Measurements from ENCODE around the gene POLQ.
"Not testable (repeated sequence)": the region's sequence is repeated elsewhere in the genome, so short reads cannot be mapped to it uniquely, and the experiment has no call there.

POLQ gene

GRCh38 chr3:121490161-121490560 is 55.6 kb downstream of the POLQ start:
- no peak for FAIRE-seq
- no peak for DNase-seq (ENCODE audit: insufficient read length, low spot score)
- TF ChIP-seq POLR2AphosphoS5 (IDR thresholded peaks at IDR 0.05; ENCODE audit: low read depth, low read length) (no peak), POU2F2 (IDR thresholded peaks at IDR 0.05; ENCODE audit: low read depth, low read length) (no peak), TAF1 (IDR thresholded peaks at IDR 0.05; ENCODE audit: low read depth, low read length) (no peak), PAX5 (IDR thresholded peaks at IDR 0.05; ENCODE audit: insufficient read depth, low read length, severe bottlenecking) (no peak), SPI1 (IDR thresholded peaks at IDR 0.05; ENCODE audit: low read depth, low read length) (no peak), POLR2A (IDR thresholded peaks at IDR 0.05; ENCODE audit: low read depth, low read length) (no peak)

- no peak for FAIRE-seq
- DNase-seq (ENCODE audit: insufficient read length, low spot score), result no peak
- TF ChIP-seq PAX5 (IDR thresholded peaks at IDR 0.05; ENCODE audit: insufficient read depth, low read length, severe bottlenecking) (no peak), POU2F2 (IDR thresholded peaks at IDR 0.05; ENCODE audit: low read depth, low read length) (no peak), SPI1 (IDR thresholded peaks at IDR 0.05; ENCODE audit: low read depth, low read length) (no peak), POLR2A (IDR thresholded peaks at IDR 0.05; ENCODE audit: low read depth, low read length) (no peak), POLR2AphosphoS5 (IDR thresholded peaks at IDR 0.05; ENCODE audit: low read depth, low read length) (no peak), TAF1 (IDR thresholded peaks at IDR 0.05; ENCODE audit: low read depth, low read length) (no peak)
These were observed 57.2 kb downstream of the POLQ start for GRCh38 chr3:121488628-121489027.

GRCh38 chr3:121483290-121483689 is 62.5 kb downstream of the POLQ start:
- FAIRE-seq, result no peak
- no peak for DNase-seq (ENCODE audit: insufficient read length, low spot score)
- TF ChIP-seq TAF1 (IDR thresholded peaks at IDR 0.05; ENCODE audit: low read depth, low read length) (no peak), POLR2AphosphoS5 (IDR thresholded peaks at IDR 0.05; ENCODE audit: low read depth, low read length) (no peak), POU2F2 (IDR thresholded peaks at IDR 0.05; ENCODE audit: low read depth, low read length) (no peak), POLR2A (IDR thresholded peaks at IDR 0.05; ENCODE audit: low read depth, low read length) (no peak), PAX5 (IDR thresholded peaks at IDR 0.05; ENCODE audit: insufficient read depth, low read length, severe bottlenecking) (no peak), SPI1 (IDR thresholded peaks at IDR 0.05; ENCODE audit: low read depth, low read length) (no peak)

GRCh38 chr3:121482660-121483059 is 63.1 kb downstream of the POLQ start:
- FAIRE-seq (no peak), DNase-seq (ENCODE audit: insufficient read length, low spot score) (no peak)
- TF ChIP-seq POLR2A (IDR thresholded peaks at IDR 0.05; ENCODE audit: low read depth, low read length) (no peak), TAF1 (IDR thresholded peaks at IDR 0.05; ENCODE audit: low read depth, low read length) (no peak), SPI1 (IDR thresholded peaks at IDR 0.05; ENCODE audit: low read depth, low read length) (no peak), POLR2AphosphoS5 (IDR thresholded peaks at IDR 0.05; ENCODE audit: low read depth, low read length) (no peak), POU2F2 (IDR thresholded peaks at IDR 0.05; ENCODE audit: low read depth, low read length) (no peak), PAX5 (IDR thresholded peaks at IDR 0.05; ENCODE audit: insufficient read depth, low read length, severe bottlenecking) (no peak)

- FAIRE-seq (no peak), DNase-seq (ENCODE audit: insufficient read length, low spot score) (no peak)
- TF ChIP-seq POLR2A (IDR thresholded peaks at IDR 0.05; ENCODE audit: low read depth, low read length) (no peak), POLR2AphosphoS5 (IDR thresholded peaks at IDR 0.05; ENCODE audit: low read depth, low read length) (no peak), POU2F2 (IDR thresholded peaks at IDR 0.05; ENCODE audit: low read depth, low read length) (no peak), PAX5 (IDR thresholded peaks at IDR 0.05; ENCODE audit: insufficient read depth, low read length, severe bottlenecking) (no peak)
These were observed 64.5 kb downstream of the POLQ start for GRCh38 chr3:121481106-121481880.

- no peak for FAIRE-seq
- TF ChIP-seq POLR2A (IDR thresholded peaks at IDR 0.05; ENCODE audit: low read depth, low read length) (no peak), POU2F2 (IDR thresholded peaks at IDR 0.05; ENCODE audit: low read depth, low read length) (no peak), SPI1 (IDR thresholded peaks at IDR 0.05; ENCODE audit: low read depth, low read length) (no peak), PAX5 (IDR thresholded peaks at IDR 0.05; ENCODE audit: insufficient read depth, low read length, severe bottlenecking) (no peak), TAF1 (IDR thresholded peaks at IDR 0.05; ENCODE audit: low read depth, low read length) (no peak), POLR2AphosphoS5 (IDR thresholded peaks at IDR 0.05; ENCODE audit: low read depth, low read length) (no peak)
- DNase-seq (ENCODE audit: insufficient read length, low spot score), result no peak
These were observed 68.2 kb downstream of the POLQ start for GRCh38 chr3:121477589-121477988.

GRCh38 chr3:121473001-121473400 is 72.8 kb downstream of the POLQ start:
- DNase-seq (ENCODE audit: insufficient read length, low spot score) (no peak), FAIRE-seq (no peak)
- TF ChIP-seq PAX5 (IDR thresholded peaks at IDR 0.05; ENCODE audit: insufficient read depth, low read length, severe bottlenecking) (no peak), TAF1 (IDR thresholded peaks at IDR 0.05; ENCODE audit: low read depth, low read length) (no peak), SPI1 (IDR thresholded peaks at IDR 0.05; ENCODE audit: low read depth, low read length) (no peak), POU2F2 (IDR thresholded peaks at IDR 0.05; ENCODE audit: low read depth, low read length) (no peak)

- TF ChIP-seq SPI1 (IDR thresholded peaks at IDR 0.05; ENCODE audit: low read depth, low read length), result no peak
- no peak for TF ChIP-seq PAX5 (IDR thresholded peaks at IDR 0.05; ENCODE audit: insufficient read depth, low read length, severe bottlenecking)
- TF ChIP-seq POLR2A (IDR thresholded peaks at IDR 0.05; ENCODE audit: low read depth, low read length), result no peak
- TF ChIP-seq TAF1 (IDR thresholded peaks at IDR 0.05; ENCODE audit: low read depth, low read length), result no peak
- TF ChIP-seq POLR2AphosphoS5 (IDR thresholded peaks at IDR 0.05; ENCODE audit: low read depth, low read length), result no peak
- TF ChIP-seq POU2F2 (IDR thresholded peaks at IDR 0.05; ENCODE audit: low read depth, low read length), result no peak
- DNase-seq (ENCODE audit: insufficient read length, low spot score), result no peak
- peak; percentile 75 for FAIRE-seq
These were observed 78.7 kb downstream of the POLQ start for GRCh38 chr3:121467085-121467484.

- DNase-seq (ENCODE audit: insufficient read length, low spot score) (no peak), FAIRE-seq (no peak)
- TF ChIP-seq TAF1 (IDR thresholded peaks at IDR 0.05; ENCODE audit: low read depth, low read length) (no peak), PAX5 (IDR thresholded peaks at IDR 0.05; ENCODE audit: insufficient read depth, low read length, severe bottlenecking) (no peak), POU2F2 (IDR thresholded peaks at IDR 0.05; ENCODE audit: low read depth, low read length) (no peak), SPI1 (IDR thresholded peaks at IDR 0.05; ENCODE audit: low read depth, low read length) (no peak), POLR2AphosphoS5 (IDR thresholded peaks at IDR 0.05; ENCODE audit: low read depth, low read length) (no peak), POLR2A (IDR thresholded peaks at IDR 0.05; ENCODE audit: low read depth, low read length) (no peak)
These were observed 82.0 kb downstream of the POLQ start for GRCh38 chr3:121463745-121464144.

- no peak for TF ChIP-seq POLR2A (IDR thresholded peaks at IDR 0.05; ENCODE audit: low read depth, low read length)
- no peak for TF ChIP-seq POLR2AphosphoS5 (IDR thresholded peaks at IDR 0.05; ENCODE audit: low read depth, low read length)
- no peak for TF ChIP-seq TAF1 (IDR thresholded peaks at IDR 0.05; ENCODE audit: low read depth, low read length)
- TF ChIP-seq POU2F2 (IDR thresholded peaks at IDR 0.05; ENCODE audit: low read depth, low read length), result no peak
- TF ChIP-seq PAX5 (IDR thresholded peaks at IDR 0.05; ENCODE audit: insufficient read depth, low read length, severe bottlenecking), result no peak
- no peak for TF ChIP-seq SPI1 (IDR thresholded peaks at IDR 0.05; ENCODE audit: low read depth, low read length)
- FAIRE-seq (no peak), DNase-seq (ENCODE audit: insufficient read length, low spot score) (no peak)
These were observed 83.2 kb downstream of the POLQ start for GRCh38 chr3:121462565-121462964.

GRCh38 chr3:121451752-121452151 is 94.0 kb downstream of the POLQ start:
- not testable (repeated sequence) for FAIRE-seq; DNase-seq (ENCODE audit: insufficient read length, low spot score)

Measured in GM12891 (cell line).